Loucy (cell line): ENCODE measurements around the gene RBMS3.

Experiments
- EZH2phosphoT487 ChIP-seq: fragments of 200-600 bp; IDR thresholded peaks from 2 replicates; pipeline ENCODE4 v1.6.1; 2018; ENCODE audit warnings: antibody characterized with exemption, mild to moderate bottlenecking, moderate library complexity, borderline replicate concordance
- TF ChIP-seq, protein P1 (sequence below): fragments of 200-600 bp; sonication (generic); conservative IDR thresholded peaks from 2 replicates; pipeline ENCODE4 v1.5.1; 2014; ENCODE audit warnings: mild to moderate bottlenecking, antibody characterized with exemption, low read length

DNA sequence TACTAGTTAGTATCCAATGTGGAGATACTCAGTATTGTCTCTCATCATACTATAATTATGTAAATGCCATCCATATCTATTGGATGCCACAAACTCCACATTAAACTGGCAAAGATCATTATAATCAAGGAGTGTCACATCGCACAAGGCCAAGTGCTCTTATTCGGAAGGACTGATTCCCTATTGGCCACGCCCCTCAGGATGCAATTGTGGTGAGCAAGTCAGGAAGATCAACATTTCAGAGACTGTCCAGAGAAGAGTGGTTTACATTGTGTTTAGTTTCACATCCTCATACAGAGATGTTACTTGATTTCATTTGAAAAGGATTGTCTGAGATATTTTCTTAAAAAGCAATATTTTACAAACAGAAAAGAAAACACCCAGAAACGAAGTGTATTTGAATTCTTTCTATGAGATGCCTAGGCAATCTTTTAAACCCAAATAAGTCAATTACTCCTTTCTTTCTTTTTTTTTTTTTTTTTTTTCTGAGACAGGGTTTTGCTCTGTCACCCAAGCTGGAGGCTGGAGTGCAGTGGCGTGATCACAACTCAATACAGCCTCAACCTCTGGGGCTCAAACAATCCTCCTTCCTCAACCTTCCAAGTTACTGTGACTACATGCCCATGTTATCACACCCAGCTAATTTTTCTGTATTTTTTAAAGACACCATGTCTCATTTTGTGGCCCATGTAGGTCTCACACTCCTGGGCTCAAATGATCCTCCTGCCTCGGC, 369.1 kb downstream of the RBMS3 start:
- TF ChIP-seq, protein P1, sequence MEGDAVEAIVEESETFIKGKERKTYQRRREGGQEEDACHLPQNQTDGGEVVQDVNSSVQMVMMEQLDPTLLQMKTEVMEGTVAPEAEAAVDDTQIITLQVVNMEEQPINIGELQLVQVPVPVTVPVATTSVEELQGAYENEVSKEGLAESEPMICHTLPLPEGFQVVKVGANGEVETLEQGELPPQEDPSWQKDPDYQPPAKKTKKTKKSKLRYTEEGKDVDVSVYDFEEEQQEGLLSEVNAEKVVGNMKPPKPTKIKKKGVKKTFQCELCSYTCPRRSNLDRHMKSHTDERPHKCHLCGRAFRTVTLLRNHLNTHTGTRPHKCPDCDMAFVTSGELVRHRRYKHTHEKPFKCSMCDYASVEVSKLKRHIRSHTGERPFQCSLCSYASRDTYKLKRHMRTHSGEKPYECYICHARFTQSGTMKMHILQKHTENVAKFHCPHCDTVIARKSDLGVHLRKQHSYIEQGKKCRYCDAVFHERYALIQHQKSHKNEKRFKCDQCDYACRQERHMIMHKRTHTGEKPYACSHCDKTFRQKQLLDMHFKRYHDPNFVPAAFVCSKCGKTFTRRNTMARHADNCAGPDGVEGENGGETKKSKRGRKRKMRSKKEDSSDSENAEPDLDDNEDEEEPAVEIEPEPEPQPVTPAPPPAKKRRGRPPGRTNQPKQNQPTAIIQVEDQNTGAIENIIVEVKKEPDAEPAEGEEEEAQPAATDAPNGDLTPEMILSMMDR, result no peak
- TF ChIP-seq EZH2phosphoT487, result no peak
